Natural killer cell (primary cell): ENCODE results near the gene CCHCR1. TPM values are rescaled to one million over a fixed set of nuclear protein-coding genes. Genes with fewer than 3 reads are reported as not detected.
"Not testable (repeated sequence)": the region's sequence is repeated elsewhere in the genome, so short reads cannot be mapped to it uniquely, and the experiment has no call there.

Source experiments
- ATAC-seq, 3 donors: fragments of 150-1000 bp in 2 of 3; fragments of 200-7000 bp in 1 of 3; cut with Tn5 transposase; 1 replicate in 1 of 3; 2 replicates in 2 of 3; pipeline ENCODE4 v1.10.0; 2021; ENCODE audit warnings: mild to moderate bottlenecking in 2 of 3, moderate library complexity in 2 of 3
- DNase-seq, 2 donors: peaks; one replicate each; pipeline versions ENCODE4 v3.0.0 to v3.0.0-alpha.2; 2013 to 2021; ENCODE audit warnings: mixed read lengths in 1 of 2
- H3K27ac ChIP-seq: one replicate; pipeline ENCODE4 v1.5.1; 2013; ENCODE audit warnings: mild to moderate bottlenecking, low read length
- H3K27me3 ChIP-seq: one replicate; pipeline ENCODE4 v1.6.1; 2013; ENCODE audit warnings: low read length; ENCODE audit not compliant: control insufficient read depth, insufficient read depth
- H3K36me3 ChIP-seq: one replicate; pipeline ENCODE4 v1.6.1; 2013; ENCODE audit warnings: low read length; ENCODE audit not compliant: control insufficient read depth, insufficient read depth
- H3K4me1 ChIP-seq: one replicate; pipeline ENCODE4 v1.6.1; 2013; ENCODE audit warnings: low read length; ENCODE audit not compliant: control insufficient read depth, insufficient read depth
- H3K4me3 ChIP-seq: one replicate; pipeline ENCODE4 v1.5.1; 2013; ENCODE audit warnings: low read length
- H3K9me3 ChIP-seq: one replicate; pipeline ENCODE4 v1.6.1; 2013; ENCODE audit warnings: low read length; ENCODE audit not compliant: control insufficient read depth, insufficient read depth
- H3K27ac Mint-ChIP-seq, 2 donors: one replicate each; pipeline ENCODE4 v1.8.0; 2022; ENCODE audit warnings: mild to moderate bottlenecking in 2 of 2, mixed read lengths in 2 of 2, moderate library complexity in 1 of 2
- H3K27me3 Mint-ChIP-seq, 2 donors: one replicate each; pipeline ENCODE4 v1.8.0; 2022; ENCODE audit warnings: low read depth in 2 of 2, mixed read lengths in 2 of 2
- H3K36me3 Mint-ChIP-seq: one replicate; pipeline ENCODE4 v1.8.0; 2022; ENCODE audit warnings: mixed read lengths
- H3K4me1 Mint-ChIP-seq, 2 donors: one replicate each; pipeline ENCODE4 v1.8.0; 2022; ENCODE audit warnings: mixed read lengths in 2 of 2
- H3K4me3 Mint-ChIP-seq: one replicate; pipeline ENCODE4 v1.8.0; 2022; ENCODE audit warnings: mild to moderate bottlenecking, moderate library complexity, mixed read lengths
- H3K9me3 Mint-ChIP-seq, 2 donors: one replicate each; pipeline ENCODE4 v1.8.0; 2022; ENCODE audit warnings: mixed read lengths in 2 of 2
- CTCF ChIP-seq: fragments of 200-600 bp; IDR thresholded peaks from one replicate; pipeline ENCODE4 v1.8.0; 2022; ENCODE audit warnings: antibody characterized with exemption
- WGBS: methylation state at CpG from one replicate; pipeline ENCODE4 v1.1.7; 2013; ENCODE audit warnings: missing lambda C conversion rate; ENCODE audit not compliant: insufficient coverage; 5-methylcytosine and 5-hydroxymethylcytosine counted together
- intact Hi-C: fragments of 100-400 bp; cut with micrococcal nuclease; formaldehyde crosslinking; loops from one replicate; pipeline ENCODE4 v1.14.2; 2022
- total RNA-seq, 4 donors: library from RNA; stranded (reverse); fragments of 120-200 nt in 1 of 4; gene quantifications; one replicate each; pipeline versions ENCODE4 v1.2.3 to v1.2.4, GENCODE V29; 2013 to 2022

The CCHCR1 gene
- total RNA-seq, 3 donors from 2014 or later (not counting 1 experiment from before 2014, with no cell fraction given), result 13.0 to 20.7 (median 16.9) TPM

GRCh38 chr6:31203345-31203979, 45.9 kb upstream of the CCHCR1 start:
- H3K27ac Mint-ChIP-seq, result peak overlapping the region; percentile 97 to 99
- peak; percentile 62 to 84 for DNase-seq

GRCh38 chr6:31202259-31203166, 44.9 kb upstream of the CCHCR1 start:
- TF ChIP-seq CTCF, result no peak
- no peaks in the 10 kb centered on the region for H3K27me3 Mint-ChIP-seq
- H3K27ac ChIP-seq, result peak overlapping the region; percentile 76
- H3K27ac Mint-ChIP-seq, result peak overlapping the region; percentile 97 to 99
- no peak for ATAC-seq
- intact Hi-C loops, result no loop called here
- no peaks in the 10 kb centered on the region for H3K9me3 ChIP-seq
- peaks cover 33 to 58% of the 10 kb centered on the region in 2 donors for H3K4me1 Mint-ChIP-seq
- peaks cover 55% of the 10 kb centered on the region for H3K4me1 ChIP-seq
- H3K9me3 Mint-ChIP-seq, result no peaks in the 10 kb centered on the region
- H3K4me3 Mint-ChIP-seq, result no peak overlapping the region
- no peaks in the 10 kb centered on the region for H3K27me3 ChIP-seq
- H3K4me3 ChIP-seq, result no peak overlapping the region
- 52% methylated on average over 7 of the region's 11 CpGs for WGBS
- peak in 1 of 2 donors; percentile 34 for DNase-seq
- no peaks in the 10 kb centered on the region for H3K36me3 ChIP-seq
- H3K36me3 Mint-ChIP-seq, result no peaks in the 10 kb centered on the region

More at GRCh38 chr6:31203345-31203979, 45.9 kb upstream of the CCHCR1 start:
- Mint-ChIP-seq H3K4me1 (peaks cover 33 to 51% of the 10 kb centered on the region in 2 donors), H3K27me3 (no peaks in the 10 kb centered on the region), H3K4me3 (peak overlapping the region; percentile 97), H3K36me3 (no peaks in the 10 kb centered on the region), H3K9me3 (no peaks in the 10 kb centered on the region)
- peak; percentile 63 to 89 (median 78) for ATAC-seq
- H3K4me3 ChIP-seq, result peak overlapping the region; percentile 32
- TF ChIP-seq CTCF, result no peak
- peaks cover 50% of the 10 kb centered on the region for H3K4me1 ChIP-seq
- WGBS, result 0% methylated on average over 5 of the region's 5 CpGs
- H3K27me3 ChIP-seq, result no peaks in the 10 kb centered on the region
- peak overlapping the region; percentile 76 for H3K27ac ChIP-seq
- no peaks in the 10 kb centered on the region for H3K9me3 ChIP-seq
- intact Hi-C loops, result no loop called here
- H3K36me3 ChIP-seq, result no peaks in the 10 kb centered on the region

GRCh38 chr6:31199105-31199452, 41.5 kb upstream of the CCHCR1 start:
- H3K4me1 ChIP-seq, result peaks cover 65% of the 10 kb centered on the region
- H3K9me3 ChIP-seq, H3K27me3 ChIP-seq, H3K36me3 ChIP-seq, H3K27me3 Mint-ChIP-seq, ATAC-seq, H3K4me3 ChIP-seq, H3K9me3 Mint-ChIP-seq, DNase-seq, intact Hi-C loops, H3K36me3 Mint-ChIP-seq: not testable (repeated sequence)
- peak overlapping the region; percentile 76 to 94 for H3K27ac Mint-ChIP-seq
- WGBS, result 80% methylated on average over 3 of the region's 4 CpGs
- peak overlapping the region; percentile 79 for H3K4me3 Mint-ChIP-seq
- H3K27ac ChIP-seq, result peak overlapping the region; percentile 100
- peaks cover 51 to 74% of the 10 kb centered on the region in 2 donors for H3K4me1 Mint-ChIP-seq
